ENCODE results near the gene ANO2.

GRCh38 chr12:5523396-5524115, 421.5 kb downstream of the ANO2 start:
- TF ChIP-seq CTCF (IDR thresholded peaks at IDR 0.05; ENCODE audit: low read depth, low read length) (no peak), EZH2phosphoT487 (IDR thresholded peaks at IDR 0.05; ENCODE audit: low read depth) (no peak)
